HL-60/S4 treated with retinoic acid at 250 ng/mL for 4 days and 3 days (cell line): ENCODE measurements around the gene EGLN3.
"Not testable (repeated sequence)": the region's sequence is repeated elsewhere in the genome, so short reads cannot be mapped to it uniquely, and the experiment has no call there.

Experiments
- in situ Hi-C: fragments of 300-500 bp; cut with MboI; formaldehyde crosslinking; loops from 2 replicates; pipeline ENCODE4 v1.7.0; 2022; ENCODE audit warnings: low sequenced_read_pairs

EGLN3 gene

GRCh38 chr14:33938131-33938949 is 12.5 kb downstream of the EGLN3 start:
- in situ Hi-C loops = no loop called here

- in situ Hi-C loops = no loop called here
Observed at GRCh38 chr14:33936391-33936790, 14.5 kb downstream of the EGLN3 start.

GRCh38 chr14:33934938-33935337 is 15.9 kb downstream of the EGLN3 start:
- in situ Hi-C loops = no loop called here

GRCh38 chr14:33934043-33934750 is 16.7 kb downstream of the EGLN3 start:
- in situ Hi-C loops = no loop called here

GRCh38 chr14:33933386-33933933 is 17.4 kb downstream of the EGLN3 start:
- in situ Hi-C loops = no loop called here

DNA sequence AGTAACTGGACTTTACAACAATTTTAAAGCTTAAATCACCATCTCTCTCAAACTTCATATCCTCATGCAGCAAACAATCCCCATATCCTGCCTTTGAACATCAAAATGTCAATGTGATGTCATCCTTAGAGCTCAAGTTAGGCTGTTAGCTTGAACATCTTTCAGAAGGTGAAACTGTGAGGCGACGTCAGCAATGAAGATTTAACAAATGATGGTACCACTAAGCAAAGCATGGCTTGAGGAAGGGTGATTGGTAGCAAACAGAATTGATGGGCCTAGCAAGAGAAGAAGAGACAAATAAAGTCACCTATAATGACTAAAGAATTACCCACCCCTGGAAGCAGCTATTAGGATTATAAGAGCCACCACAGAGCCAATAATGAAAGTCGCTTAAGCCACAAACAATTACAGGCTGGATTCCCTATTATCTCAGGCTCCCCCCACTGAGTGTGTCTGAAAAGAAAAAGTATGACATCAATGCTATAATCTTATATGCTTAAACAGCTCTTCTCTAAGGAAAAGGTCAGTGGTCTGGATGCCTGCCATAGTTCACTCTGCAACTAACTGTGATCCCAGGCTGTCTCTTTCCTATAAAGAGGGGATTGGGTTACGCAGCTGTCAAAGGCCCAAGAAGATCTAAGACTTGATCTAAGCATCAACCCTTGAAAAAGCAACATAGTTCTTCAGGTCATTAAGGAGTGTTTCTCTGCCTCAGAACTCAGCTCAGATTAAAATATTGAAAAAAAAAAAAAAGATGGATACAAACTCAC is 18.1 kb downstream of the EGLN3 start:
- in situ Hi-C loops = no loop called here

DNA sequence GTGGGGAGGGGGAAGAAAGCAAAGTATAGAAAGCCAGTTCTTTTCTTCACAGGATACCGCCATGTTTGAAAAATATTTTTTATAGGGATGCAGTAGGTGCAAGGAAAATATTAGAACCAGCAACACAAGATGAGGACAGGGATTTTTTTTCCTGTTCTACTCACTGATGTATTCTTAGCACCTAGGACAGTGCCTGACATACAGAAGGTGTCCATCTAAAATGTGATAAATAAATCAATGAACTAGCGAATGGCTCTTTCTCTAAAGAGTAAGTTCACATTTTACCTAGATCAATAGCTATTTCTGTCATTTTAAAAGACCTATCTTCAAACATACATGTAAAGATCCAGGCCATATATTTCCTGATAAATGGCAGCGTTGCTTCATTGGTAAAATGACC is 18.8 kb downstream of the EGLN3 start:
- in situ Hi-C loops = no loop called here

- in situ Hi-C loops = no loop called here
Observed at GRCh38 chr14:33931461-33931860, 19.4 kb downstream of the EGLN3 start.

GRCh38 chr14:33930439-33930838 is 20.4 kb downstream of the EGLN3 start:
- in situ Hi-C loops = no loop called here

- in situ Hi-C loops = no loop called here
Observed at GRCh38 chr14:33929799-33930408, 21.0 kb downstream of the EGLN3 start.

GRCh38 chr14:33928895-33929294 is 22.0 kb downstream of the EGLN3 start:
- in situ Hi-C loops = no loop called here

DNA sequence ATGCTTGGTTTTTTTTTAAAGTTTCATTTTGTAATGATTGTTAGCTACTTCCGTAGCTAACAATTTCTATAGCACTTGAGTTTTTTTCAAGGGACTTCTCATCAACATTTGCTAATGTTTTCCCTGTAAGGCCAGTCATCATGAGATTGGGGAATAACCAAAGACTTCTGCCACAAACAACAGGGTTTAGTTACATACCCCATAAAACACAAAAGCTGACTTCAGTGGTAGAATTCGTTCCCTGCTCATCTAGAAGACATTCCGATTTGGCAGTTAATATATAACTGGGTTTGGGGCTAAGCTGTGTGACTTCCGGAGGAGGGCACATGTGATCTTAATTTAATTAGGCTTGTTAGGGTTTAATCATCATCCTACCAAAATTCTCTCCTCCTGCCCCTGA is 22.9 kb downstream of the EGLN3 start:
- in situ Hi-C loops = no loop called here

DNA sequence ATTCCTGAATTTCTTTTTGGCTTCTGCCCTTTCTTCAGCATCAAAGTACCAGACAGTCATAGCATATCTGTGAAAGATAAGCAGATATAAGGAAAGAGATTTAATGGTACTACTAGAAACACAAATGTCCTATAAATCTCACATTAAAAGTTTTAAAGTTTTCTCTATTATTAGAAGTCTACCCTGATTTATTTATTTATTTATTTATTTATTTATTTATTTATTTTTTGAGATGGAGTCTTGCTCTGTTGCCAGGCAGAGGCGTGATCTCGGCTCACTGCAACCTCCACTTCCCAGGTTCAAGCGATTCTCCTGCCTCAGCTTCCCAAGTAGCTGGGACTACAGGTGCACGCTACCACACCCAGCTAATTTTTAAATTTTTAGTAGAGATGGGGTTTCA is 23.9 kb downstream of the EGLN3 start:
- in situ Hi-C loops = not testable (repeated sequence)

DNA sequence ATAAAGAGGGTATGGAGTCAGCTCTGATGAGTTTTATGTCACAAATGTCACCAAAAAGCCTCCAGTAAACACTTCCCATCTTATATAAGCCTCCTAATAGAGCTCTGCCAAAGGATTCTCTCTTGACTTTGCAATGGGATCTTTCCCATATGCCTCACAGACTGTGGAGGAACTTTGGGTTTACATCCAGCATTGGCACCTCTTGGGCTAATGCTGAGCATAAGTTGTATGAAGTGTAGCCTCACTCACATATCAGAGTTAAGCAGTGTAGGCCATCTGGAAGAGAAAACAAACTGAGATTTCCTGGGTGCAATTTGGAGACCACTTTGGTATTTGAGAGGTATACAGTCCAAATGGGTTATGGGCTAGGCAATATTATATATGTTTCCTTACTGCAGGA is 24.9 kb downstream of the EGLN3 start:
- in situ Hi-C loops = no loop called here

DNA sequence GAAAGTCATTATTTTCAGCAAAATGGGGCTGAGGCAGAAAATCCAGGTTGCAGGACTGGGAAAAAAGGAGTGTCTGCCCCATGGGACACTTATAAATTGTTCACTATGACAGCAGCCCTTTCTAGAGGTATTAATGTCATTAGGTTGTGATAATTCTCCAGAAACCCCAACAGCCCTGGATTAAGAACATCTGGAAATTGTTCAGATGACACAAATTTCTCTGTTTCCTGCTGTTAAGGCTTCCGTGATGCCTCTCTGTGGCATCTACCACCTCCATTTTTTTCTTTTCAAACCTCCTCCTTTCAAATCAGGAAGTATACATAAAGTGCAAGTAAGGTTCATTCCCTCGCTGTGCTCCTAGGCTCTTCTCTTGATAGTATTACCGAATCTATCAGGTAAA is 25.6 kb downstream of the EGLN3 start:
- in situ Hi-C loops = no loop called here

- in situ Hi-C loops = no loop called here
Observed at GRCh38 chr14:33924566-33925100, 26.2 kb downstream of the EGLN3 start.

GRCh38 chr14:33922125-33922524 is 28.7 kb downstream of the EGLN3 start:
- in situ Hi-C loops = no loop called here

DNA sequence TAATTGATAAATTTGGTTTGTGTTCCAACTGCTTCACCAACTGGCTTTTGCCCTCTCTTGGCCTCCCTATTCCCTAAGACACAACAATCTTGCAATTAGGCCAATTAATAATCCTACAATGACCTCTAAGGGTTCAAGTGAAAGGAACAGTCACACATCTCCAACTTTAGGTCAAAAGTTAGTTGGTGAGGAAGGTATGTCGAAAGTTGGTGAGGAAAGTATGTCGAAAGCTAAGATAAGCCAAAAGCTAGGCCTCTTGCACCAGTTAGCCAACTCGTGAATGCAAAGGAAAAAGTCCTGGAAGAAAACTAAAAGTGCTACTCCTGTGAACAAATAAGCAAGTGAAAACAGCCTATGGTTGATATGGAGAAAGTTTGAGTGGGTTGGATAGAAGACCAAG is 32.6 kb downstream of the EGLN3 start:
- in situ Hi-C loops = no loop called here

GRCh38 chr14:33917661-33918060 is 33.2 kb downstream of the EGLN3 start:
- in situ Hi-C loops = no loop called here

- in situ Hi-C loops = no loop called here
Observed at GRCh38 chr14:33916663-33917565, 34.0 kb downstream of the EGLN3 start.
